ENCODE measurements around the gene TMEM132D.

DNA sequence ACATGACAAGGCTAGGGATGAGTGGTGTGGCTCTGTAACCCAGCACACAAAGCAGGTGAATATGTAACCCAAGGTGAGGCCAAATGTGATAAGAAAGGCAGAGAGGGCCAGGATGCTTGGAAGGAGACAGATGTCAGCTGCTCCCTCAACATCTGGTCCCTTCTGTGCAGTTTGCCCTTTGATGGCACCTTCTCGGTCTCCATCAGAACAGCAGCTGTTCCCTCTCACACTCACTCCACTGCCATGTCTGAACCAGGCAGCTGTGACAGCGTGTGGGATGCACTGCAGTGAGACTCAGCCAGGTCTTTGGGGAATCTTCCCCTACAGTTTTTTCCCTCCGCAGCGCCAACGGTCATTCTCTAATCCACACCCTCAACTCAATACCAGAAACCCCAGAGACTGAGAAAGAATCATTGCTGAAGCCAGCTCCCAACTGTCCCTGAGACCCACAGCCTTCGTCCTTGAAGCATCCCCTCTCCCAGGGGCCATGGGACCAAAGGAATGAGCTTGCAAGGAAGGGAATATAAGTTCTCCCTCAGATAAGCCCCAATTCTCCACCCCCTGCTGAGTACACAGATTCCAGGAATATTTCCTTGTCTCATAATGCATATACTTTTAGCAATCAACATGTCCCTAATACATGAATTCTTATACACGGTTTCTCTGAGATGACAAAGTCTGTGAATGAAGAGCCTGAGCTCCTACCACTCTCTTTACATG lies 820.5 kb downstream of the TMEM132D start:
- TF ChIP-seq, protein P1, sequence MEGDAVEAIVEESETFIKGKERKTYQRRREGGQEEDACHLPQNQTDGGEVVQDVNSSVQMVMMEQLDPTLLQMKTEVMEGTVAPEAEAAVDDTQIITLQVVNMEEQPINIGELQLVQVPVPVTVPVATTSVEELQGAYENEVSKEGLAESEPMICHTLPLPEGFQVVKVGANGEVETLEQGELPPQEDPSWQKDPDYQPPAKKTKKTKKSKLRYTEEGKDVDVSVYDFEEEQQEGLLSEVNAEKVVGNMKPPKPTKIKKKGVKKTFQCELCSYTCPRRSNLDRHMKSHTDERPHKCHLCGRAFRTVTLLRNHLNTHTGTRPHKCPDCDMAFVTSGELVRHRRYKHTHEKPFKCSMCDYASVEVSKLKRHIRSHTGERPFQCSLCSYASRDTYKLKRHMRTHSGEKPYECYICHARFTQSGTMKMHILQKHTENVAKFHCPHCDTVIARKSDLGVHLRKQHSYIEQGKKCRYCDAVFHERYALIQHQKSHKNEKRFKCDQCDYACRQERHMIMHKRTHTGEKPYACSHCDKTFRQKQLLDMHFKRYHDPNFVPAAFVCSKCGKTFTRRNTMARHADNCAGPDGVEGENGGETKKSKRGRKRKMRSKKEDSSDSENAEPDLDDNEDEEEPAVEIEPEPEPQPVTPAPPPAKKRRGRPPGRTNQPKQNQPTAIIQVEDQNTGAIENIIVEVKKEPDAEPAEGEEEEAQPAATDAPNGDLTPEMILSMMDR (IDR thresholded peaks at IDR 0.05) = no peak
- TF ChIP-seq, protein P2, sequence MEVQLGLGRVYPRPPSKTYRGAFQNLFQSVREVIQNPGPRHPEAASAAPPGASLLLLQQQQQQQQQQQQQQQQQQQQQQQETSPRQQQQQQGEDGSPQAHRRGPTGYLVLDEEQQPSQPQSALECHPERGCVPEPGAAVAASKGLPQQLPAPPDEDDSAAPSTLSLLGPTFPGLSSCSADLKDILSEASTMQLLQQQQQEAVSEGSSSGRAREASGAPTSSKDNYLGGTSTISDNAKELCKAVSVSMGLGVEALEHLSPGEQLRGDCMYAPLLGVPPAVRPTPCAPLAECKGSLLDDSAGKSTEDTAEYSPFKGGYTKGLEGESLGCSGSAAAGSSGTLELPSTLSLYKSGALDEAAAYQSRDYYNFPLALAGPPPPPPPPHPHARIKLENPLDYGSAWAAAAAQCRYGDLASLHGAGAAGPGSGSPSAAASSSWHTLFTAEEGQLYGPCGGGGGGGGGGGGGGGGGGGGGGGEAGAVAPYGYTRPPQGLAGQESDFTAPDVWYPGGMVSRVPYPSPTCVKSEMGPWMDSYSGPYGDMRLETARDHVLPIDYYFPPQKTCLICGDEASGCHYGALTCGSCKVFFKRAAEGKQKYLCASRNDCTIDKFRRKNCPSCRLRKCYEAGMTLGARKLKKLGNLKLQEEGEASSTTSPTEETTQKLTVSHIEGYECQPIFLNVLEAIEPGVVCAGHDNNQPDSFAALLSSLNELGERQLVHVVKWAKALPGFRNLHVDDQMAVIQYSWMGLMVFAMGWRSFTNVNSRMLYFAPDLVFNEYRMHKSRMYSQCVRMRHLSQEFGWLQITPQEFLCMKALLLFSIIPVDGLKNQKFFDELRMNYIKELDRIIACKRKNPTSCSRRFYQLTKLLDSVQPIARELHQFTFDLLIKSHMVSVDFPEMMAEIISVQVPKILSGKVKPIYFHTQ (CRISPR knock-in tag; IDR thresholded peaks at IDR 0.05) = no peak
- TF ChIP-seq ELF4 (CRISPR knock-in tag; IDR thresholded peaks at IDR 0.05; ENCODE audit: low read depth) (no peak), NR3C1 (CRISPR knock-in tag; conservative IDR thresholded peaks at IDR 0.05; ENCODE audit: low read depth) (no peak), TP53 (CRISPR knock-in tag; IDR thresholded peaks at IDR 0.05) (no peak)
- TF ChIP-seq, protein P3, sequence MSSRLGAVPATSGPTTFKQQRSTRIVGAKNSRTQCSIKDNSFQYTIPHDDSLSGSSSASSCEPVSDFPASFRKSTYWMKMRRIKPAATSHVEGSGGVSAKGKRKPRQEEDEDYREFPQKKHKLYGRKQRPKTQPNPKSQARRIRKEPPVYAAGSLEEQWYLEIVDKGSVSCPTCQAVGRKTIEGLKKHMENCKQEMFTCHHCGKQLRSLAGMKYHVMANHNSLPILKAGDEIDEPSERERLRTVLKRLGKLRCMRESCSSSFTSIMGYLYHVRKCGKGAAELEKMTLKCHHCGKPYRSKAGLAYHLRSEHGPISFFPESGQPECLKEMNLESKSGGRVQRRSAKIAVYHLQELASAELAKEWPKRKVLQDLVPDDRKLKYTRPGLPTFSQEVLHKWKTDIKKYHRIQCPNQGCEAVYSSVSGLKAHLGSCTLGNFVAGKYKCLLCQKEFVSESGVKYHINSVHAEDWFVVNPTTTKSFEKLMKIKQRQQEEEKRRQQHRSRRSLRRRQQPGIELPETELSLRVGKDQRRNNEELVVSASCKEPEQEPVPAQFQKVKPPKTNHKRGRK (CRISPR knock-in tag; IDR thresholded peaks at IDR 0.05; ENCODE audit: borderline replicate concordance) = no peak

Data from WTC11 (cell line).